GM12878 (cell line): ENCODE results near the gene NPAS3. TPM values are rescaled to one million over a fixed set of nuclear protein-coding genes. Genes with fewer than 3 reads are reported as not detected.

ENCODE experiments used
- ATAC-seq: fragments of 200-7000 bp; cut with Tn5 transposase; 3 replicates; pipeline ENCODE4 v1.9.1; 2020; ENCODE audit warnings: mild to moderate bottlenecking, moderate library complexity
- BruUV-seq: library from RNA; stranded (reverse); fragments of 400-500 nt; replicated peaks from 2 replicates; lab custom pipeline; 2021; lab: Mats Ljungman, UMichigan
- CTCF ChIA-PET: fragments of 300-600 bp; sonication (Branson Sonifier 250); formaldehyde crosslinking; extraction: SDS; loops from one replicate; lab custom pipeline; 2021; ENCODE audit warnings: inconsistent platforms; lab: Yijun Ruan, JAX
- POLR2A ChIA-PET: fragments of 350-600 bp; formaldehyde crosslinking; extraction: SDS; loops from one replicate; lab custom pipeline; 2021; ENCODE audit warnings: inconsistent platforms; lab: Charles Lee
- RAD21 ChIA-PET: fragments of 300-600 bp; sonication (Branson Sonifier 250); formaldehyde crosslinking; loops from one replicate; lab custom pipeline; 2023; ENCODE audit warnings: antibody characterized with exemption; ENCODE audit not compliant: unreplicated experiment; lab: Charles Lee
- SMC1A ChIA-PET: fragments of 300-600 bp; sonication (Branson Sonifier 250); formaldehyde crosslinking; loops from one replicate; lab custom pipeline; 2023; ENCODE audit not compliant: unreplicated experiment, uncharacterized antibody; lab: Charles Lee
- DNase-seq: peaks from one replicate; pipeline ENCODE4 v3.0.0-alpha.2; 2011; ENCODE audit warnings: low read depth, low spot score
- FAIRE-seq: peaks from 3 replicates; lab custom pipeline; 2011; peaks lifted over from hg19 to GRCh38; lab: Jason Lieb, UNC
- H2AFZ ChIP-seq: 2 replicates; pipeline ENCODE4 v1.6.0; 2011; ENCODE audit warnings: low read depth, low read length, control low read depth; ENCODE audit not compliant: control insufficient read depth
- H3K27ac ChIP-seq: 2 replicates; pipeline ENCODE4 v1.5.1; 2011; ENCODE audit warnings: control low read depth; ENCODE audit not compliant: control insufficient read depth, insufficient read depth
- H3K27me3 ChIP-seq, 2 experiments: replicated peaks in 1 of 2; 2 replicates each; pipeline versions ENCODE4 v1.6.0 to v1.6.1; 2011; ENCODE audit warnings: low read length in 1 of 2; ENCODE audit not compliant: control insufficient read depth in 2 of 2, insufficient read depth in 2 of 2
- H3K36me3 ChIP-seq, 2 experiments: 2 replicates each; pipeline ENCODE4 v1.5.1; 2011; ENCODE audit warnings: low read length in 1 of 2; ENCODE audit not compliant: control insufficient read depth in 2 of 2, insufficient read depth in 2 of 2
- H3K4me1 ChIP-seq: 2 replicates; pipeline ENCODE4 v1.6.1; 2011; ENCODE audit warnings: mild to moderate bottlenecking, low read length, moderate library complexity, mixed read lengths; ENCODE audit not compliant: control insufficient read depth, insufficient read depth
- H3K4me2 ChIP-seq: 2 replicates; pipeline ENCODE4 v1.6.0; 2011; ENCODE audit warnings: control low read depth; ENCODE audit not compliant: control insufficient read depth, insufficient read depth
- H3K4me3 ChIP-seq: fragments of 200-600 bp; sonication (generic); 2 replicates; pipeline ENCODE4 v1.5.1; 2016
- H3K79me2 ChIP-seq: 2 replicates; pipeline ENCODE4 v1.6.0; 2011; ENCODE audit warnings: low read length; ENCODE audit not compliant: control insufficient read depth, insufficient read depth
- H3K9ac ChIP-seq: 2 replicates; pipeline ENCODE4 v1.8.0; 2011; ENCODE audit warnings: low read length, control low read depth, mixed read lengths; ENCODE audit not compliant: control insufficient read depth, insufficient read depth
- H3K9me3 ChIP-seq: replicated peaks from 3 replicates; pipeline ENCODE4 v1.5.1; 2011; ENCODE audit warnings: mild to moderate bottlenecking, low read length; ENCODE audit not compliant: control insufficient read depth, insufficient read depth
- H4K20me1 ChIP-seq: 2 replicates; pipeline ENCODE4 v1.6.0; 2011; ENCODE audit not compliant: control insufficient read depth, insufficient read depth
- EED ChIP-seq: sonication (generic); IDR thresholded peaks from 2 replicates; pipeline ENCODE4 v1.6.1; 2016; ENCODE audit warnings: antibody characterized with exemption, low read depth
- HDAC6 ChIP-seq: fragments of 200-600 bp; sonication (generic); IDR thresholded peaks from one replicate; pipeline ENCODE4 v1.8.0; 2017; ENCODE audit warnings: antibody characterized with exemption; ENCODE audit not compliant: unreplicated experiment
- JUND ChIP-seq: IDR thresholded peaks from 2 replicates; pipeline ENCODE4 v1.6.1; 2012; ENCODE audit warnings: low read depth, mild to moderate bottlenecking, low read length, improper control_type of control experiment, moderate library complexity
- KLF5 ChIP-seq: fragments of 450-650 bp; IDR thresholded peaks from 2 replicates; pipeline ENCODE4 v1.6.1; 2014; ENCODE audit warnings: mild to moderate bottlenecking; ENCODE audit not compliant: partially characterized antibody
- PAX5 ChIP-seq: IDR thresholded peaks from 2 replicates; pipeline ENCODE4 v1.6.1; 2011; ENCODE audit warnings: low read depth, low read length, borderline replicate concordance
- RELA ChIP-seq: fragments of 450-650 bp; IDR thresholded peaks from 2 replicates; pipeline ENCODE4 v1.8.0; 2014; ENCODE audit warnings: borderline replicate concordance; ENCODE audit not compliant: partially characterized antibody
- ZNF207 ChIP-seq: fragments of 450-650 bp; IDR thresholded peaks from 2 replicates; pipeline ENCODE4 v1.6.1; 2014; ENCODE audit warnings: antibody characterized with exemption, mild to moderate bottlenecking, borderline replicate concordance
- WGBS: methylation state at CpG from one replicate; pipeline ENCODE4 v1.1.6; 2016; ENCODE audit warnings: low lambda C conversion rate; ENCODE audit not compliant: insufficient replicate concordance, insufficient coverage; ENCODE audit errors: missing lambda C conversion rate; 5-methylcytosine and 5-hydroxymethylcytosine counted together
- in situ Hi-C: fragments of 300-500 bp; cut with MboI; formaldehyde crosslinking; loops from 9 replicates; pipeline ENCODE4 v1.14.3; 2018; ENCODE audit warnings: mixed read lengths
- intact Hi-C: fragments of 100-400 bp; cut with micrococcal nuclease; formaldehyde crosslinking; loops from one replicate; pipeline ENCODE4 v1.14.2; 2022; ENCODE audit not compliant: unreplicated experiment
- polyA plus RNA-seq, 11 experiments: library from polyadenylated mRNA; depleted of rRNA in 4 of 11; unstranded in 6 of 11; stranded (reverse) in 5 of 11; fragments of >200 nt; fragmentation: Nextera tagmentation in 4 of 11; fragmentation: Illumina TruSeq in 1 of 11; extraction: Ambion mirVana in 4 of 11; extraction: Trizol in 1 of 11; gene quantifications; 1 replicate in 1 of 11; 2 replicates in 10 of 11; pipeline versions ENCODE4 v1.2.1 to v1.2.3, GENCODE V29; 2011 to 2016; ENCODE audit warnings: inconsistent platforms in 2 of 11, missing spikeins in 2 of 11, low read depth in 1 of 11
- total RNA-seq, 4 experiments: library from RNA; depleted of rRNA in 3 of 4; stranded (reverse); fragments of >200 nt in 3 of 4; fragmentation: Illumina TruSeq in 1 of 4; extraction: Trizol in 1 of 4; gene quantifications; 2 replicates each; pipeline versions ENCODE4 v1.2.1 to v1.2.3, GENCODE V29; 2013 to 2021
- TF ChIP-seq, protein P1 (sequence below): fragments of 450-650 bp; IDR thresholded peaks from 2 replicates; pipeline ENCODE4 v1.6.1; 2016; ENCODE audit warnings: mild to moderate bottlenecking, moderate library complexity, borderline replicate concordance
- TF ChIP-seq, protein P2 (sequence below): fragments of 450-650 bp; formaldehyde crosslinking; IDR thresholded peaks from 2 replicates; pipeline ENCODE4 v1.4.0; 2020; ENCODE audit warnings: mild to moderate bottlenecking, moderate library complexity
- TF ChIP-seq, protein P3 (sequence below): IDR thresholded peaks from 2 replicates; pipeline ENCODE4 v1.6.1; 2011; ENCODE audit warnings: borderline replicate concordance, low read depth, mild to moderate bottlenecking, moderate library complexity, mixed read lengths, low read length; ENCODE audit not compliant: insufficient read depth; ENCODE audit errors: extremely low read length

NPAS3 gene
- total and polyA plus RNA-seq, 10 of the 15 experiments (the other 5 are each of a cell fraction or from before 2014, with no cell fraction given), result under 0.01 to 2.7 (median 0.03) TPM; not detected in 6

DNA sequence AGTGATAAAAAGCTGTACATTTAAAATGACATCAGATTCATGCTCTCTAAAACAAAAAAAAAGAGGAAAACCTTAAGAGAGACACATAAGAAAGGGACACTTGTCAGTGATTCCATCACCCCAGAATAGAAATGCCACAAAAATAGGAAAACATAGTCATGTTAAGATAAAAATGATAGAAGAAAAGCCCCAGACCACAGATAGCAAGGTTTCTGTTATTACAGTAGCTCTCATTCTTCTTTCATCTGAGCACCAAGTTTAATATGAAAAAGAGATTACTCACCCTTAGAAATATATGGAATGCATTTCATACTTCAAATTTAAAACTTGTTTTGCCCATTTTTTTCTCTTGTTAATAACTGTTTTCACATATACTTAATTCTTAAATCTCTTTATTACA, 795.0 kb downstream of the NPAS3 start (continued):
- TF ChIP-seq, protein P1, sequence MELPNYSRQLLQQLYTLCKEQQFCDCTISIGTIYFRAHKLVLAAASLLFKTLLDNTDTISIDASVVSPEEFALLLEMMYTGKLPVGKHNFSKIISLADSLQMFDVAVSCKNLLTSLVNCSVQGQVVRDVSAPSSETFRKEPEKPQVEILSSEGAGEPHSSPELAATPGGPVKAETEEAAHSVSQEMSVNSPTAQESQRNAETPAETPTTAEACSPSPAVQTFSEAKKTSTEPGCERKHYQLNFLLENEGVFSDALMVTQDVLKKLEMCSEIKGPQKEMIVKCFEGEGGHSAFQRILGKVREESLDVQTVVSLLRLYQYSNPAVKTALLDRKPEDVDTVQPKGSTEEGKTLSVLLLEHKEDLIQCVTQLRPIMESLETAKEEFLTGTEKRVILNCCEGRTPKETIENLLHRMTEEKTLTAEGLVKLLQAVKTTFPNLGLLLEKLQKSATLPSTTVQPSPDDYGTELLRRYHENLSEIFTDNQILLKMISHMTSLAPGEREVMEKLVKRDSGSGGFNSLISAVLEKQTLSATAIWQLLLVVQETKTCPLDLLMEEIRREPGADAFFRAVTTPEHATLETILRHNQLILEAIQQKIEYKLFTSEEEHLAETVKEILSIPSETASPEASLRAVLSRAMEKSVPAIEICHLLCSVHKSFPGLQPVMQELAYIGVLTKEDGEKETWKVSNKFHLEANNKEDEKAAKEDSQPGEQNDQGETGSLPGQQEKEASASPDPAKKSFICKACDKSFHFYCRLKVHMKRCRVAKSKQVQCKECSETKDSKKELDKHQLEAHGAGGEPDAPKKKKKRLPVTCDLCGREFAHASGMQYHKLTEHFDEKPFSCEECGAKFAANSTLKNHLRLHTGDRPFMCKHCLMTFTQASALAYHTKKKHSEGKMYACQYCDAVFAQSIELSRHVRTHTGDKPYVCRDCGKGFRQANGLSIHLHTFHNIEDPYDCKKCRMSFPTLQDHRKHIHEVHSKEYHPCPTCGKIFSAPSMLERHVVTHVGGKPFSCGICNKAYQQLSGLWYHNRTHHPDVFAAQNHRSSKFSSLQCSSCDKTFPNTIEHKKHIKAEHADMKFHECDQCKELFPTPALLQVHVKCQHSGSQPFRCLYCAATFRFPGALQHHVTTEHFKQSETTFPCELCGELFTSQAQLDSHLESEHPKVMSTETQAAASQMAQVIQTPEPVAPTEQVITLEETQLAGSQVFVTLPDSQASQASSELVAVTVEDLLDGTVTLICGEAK, result no peak
- TF ChIP-seq EED, result no peak
- no peak for TF ChIP-seq ZNF207

DNA sequence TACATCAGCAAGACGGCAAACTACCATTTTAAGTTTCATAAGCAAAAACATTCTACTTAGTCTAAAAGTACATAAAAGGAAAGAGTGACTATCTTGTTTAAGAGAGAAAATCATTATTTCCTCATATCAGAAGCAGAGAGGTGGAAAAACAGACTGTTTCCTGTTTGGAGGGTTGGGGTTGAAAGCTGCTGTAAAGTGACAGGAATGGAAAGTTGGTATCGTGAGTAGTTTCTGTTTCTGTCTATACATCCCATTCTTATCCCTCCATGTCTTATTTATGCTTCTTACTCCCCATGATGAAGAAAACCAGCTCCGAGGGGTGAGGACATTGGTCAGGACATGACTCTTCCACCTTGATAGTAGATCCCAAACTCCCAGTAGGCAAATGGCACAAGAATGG, 795.7 kb downstream of the NPAS3 start:
- ChIA-PET SMC1A (interaction anchor here (1.0 to 7.2 kb wide), 3 partner anchors 9 to 57 kb away, joined by 3 to 48 read pairs (median 8); no protein-coding TSS in a partner anchor), CTCF (interaction anchor here (0.9 to 1.7 kb wide), 3 partner anchors 27 to 59 kb away, joined by 3 to 6 read pairs (median 4); no protein-coding TSS in a partner anchor), RAD21 (interaction anchor here (1.3 kb wide), 1 partner anchor 59 kb away, joined by 3 read pairs; no protein-coding TSS in a partner anchor), POLR2A (interaction anchor here (1.1 kb wide), 1 partner anchor 22 kb away, joined by 5 read pairs; no protein-coding TSS in a partner anchor)
- in situ Hi-C loops (no loop called here), intact Hi-C loops (no loop called here)
- Histone ChIP-seq H3K36me3 (no peaks in the 10 kb centered on the region), H3K27me3 (no peaks in the 10 kb centered on the region), H3K9me3 (no peaks in the 10 kb centered on the region), H3K4me2 (no peak overlapping the region), H4K20me1 (no peaks in the 10 kb centered on the region), H3K4me3 (no peak overlapping the region), H3K9ac (no peak overlapping the region), H3K79me2 (no peaks in the 10 kb centered on the region), H2AFZ (no peak overlapping the region), H3K27ac (no peak overlapping the region), H3K4me1 (no peaks in the 10 kb centered on the region)
- FAIRE-seq (no peak), ATAC-seq (no peak), DNase-seq (no peak)
- BruUV-seq, result no TSS peak
- TF ChIP-seq PAX5 (no peak), RELA (no peak), KLF5 (no peak), HDAC6 (no peak), JUND (no peak)
- TF ChIP-seq, protein P2, sequence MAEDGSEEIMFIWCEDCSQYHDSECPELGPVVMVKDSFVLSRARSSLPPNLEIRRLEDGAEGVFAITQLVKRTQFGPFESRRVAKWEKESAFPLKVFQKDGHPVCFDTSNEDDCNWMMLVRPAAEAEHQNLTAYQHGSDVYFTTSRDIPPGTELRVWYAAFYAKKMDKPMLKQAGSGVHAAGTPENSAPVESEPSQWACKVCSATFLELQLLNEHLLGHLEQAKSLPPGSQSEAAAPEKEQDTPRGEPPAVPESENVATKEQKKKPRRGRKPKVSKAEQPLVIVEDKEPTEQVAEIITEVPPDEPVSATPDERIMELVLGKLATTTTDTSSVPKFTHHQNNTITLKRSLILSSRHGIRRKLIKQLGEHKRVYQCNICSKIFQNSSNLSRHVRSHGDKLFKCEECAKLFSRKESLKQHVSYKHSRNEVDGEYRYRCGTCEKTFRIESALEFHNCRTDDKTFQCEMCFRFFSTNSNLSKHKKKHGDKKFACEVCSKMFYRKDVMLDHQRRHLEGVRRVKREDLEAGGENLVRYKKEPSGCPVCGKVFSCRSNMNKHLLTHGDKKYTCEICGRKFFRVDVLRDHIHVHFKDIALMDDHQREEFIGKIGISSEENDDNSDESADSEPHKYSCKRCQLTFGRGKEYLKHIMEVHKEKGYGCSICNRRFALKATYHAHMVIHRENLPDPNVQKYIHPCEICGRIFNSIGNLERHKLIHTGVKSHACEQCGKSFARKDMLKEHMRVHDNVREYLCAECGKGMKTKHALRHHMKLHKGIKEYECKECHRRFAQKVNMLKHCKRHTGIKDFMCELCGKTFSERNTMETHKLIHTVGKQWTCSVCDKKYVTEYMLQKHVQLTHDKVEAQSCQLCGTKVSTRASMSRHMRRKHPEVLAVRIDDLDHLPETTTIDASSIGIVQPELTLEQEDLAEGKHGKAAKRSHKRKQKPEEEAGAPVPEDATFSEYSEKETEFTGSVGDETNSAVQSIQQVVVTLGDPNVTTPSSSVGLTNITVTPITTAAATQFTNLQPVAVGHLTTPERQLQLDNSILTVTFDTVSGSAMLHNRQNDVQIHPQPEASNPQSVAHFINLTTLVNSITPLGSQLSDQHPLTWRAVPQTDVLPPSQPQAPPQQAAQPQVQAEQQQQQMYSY, result no peak
- TF ChIP-seq, protein P3, sequence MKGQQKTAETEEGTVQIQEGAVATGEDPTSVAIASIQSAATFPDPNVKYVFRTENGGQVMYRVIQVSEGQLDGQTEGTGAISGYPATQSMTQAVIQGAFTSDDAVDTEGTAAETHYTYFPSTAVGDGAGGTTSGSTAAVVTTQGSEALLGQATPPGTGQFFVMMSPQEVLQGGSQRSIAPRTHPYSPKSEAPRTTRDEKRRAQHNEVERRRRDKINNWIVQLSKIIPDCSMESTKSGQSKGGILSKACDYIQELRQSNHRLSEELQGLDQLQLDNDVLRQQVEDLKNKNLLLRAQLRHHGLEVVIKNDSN, result no peak
- WGBS, result 40% methylated on average over 3 of the region's 3 CpGs
